ENCODE results near the gene ZBTB37.

The ZBTB37 gene

DNA sequence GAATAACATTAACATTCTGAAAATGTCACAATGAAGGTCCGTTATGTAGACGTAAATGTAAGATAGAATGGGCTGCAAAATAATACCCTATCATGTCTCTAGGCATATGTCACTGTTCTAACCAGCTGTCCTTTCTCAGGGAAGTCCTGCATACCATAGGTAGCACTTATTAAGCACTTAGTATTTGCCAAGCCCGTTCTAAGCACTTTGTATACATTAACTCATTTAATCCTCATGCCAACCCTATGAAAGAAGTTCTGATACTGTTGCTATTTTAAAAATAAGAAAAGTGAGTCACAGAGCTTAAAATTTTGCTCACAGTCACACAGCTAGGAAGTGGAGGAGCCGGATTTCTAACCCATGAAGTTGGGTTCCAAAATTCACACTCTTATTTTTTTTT, 16.1 kb upstream of the ZBTB37 start:
- H3K79me2 ChIP-seq (ENCODE audit: low read length), result no peaks in the 10 kb centered on the region
- no peak for TF ChIP-seq EZH2phosphoT487 (IDR thresholded peaks at IDR 0.05; ENCODE audit: low read depth)
- TF ChIP-seq, protein P1, sequence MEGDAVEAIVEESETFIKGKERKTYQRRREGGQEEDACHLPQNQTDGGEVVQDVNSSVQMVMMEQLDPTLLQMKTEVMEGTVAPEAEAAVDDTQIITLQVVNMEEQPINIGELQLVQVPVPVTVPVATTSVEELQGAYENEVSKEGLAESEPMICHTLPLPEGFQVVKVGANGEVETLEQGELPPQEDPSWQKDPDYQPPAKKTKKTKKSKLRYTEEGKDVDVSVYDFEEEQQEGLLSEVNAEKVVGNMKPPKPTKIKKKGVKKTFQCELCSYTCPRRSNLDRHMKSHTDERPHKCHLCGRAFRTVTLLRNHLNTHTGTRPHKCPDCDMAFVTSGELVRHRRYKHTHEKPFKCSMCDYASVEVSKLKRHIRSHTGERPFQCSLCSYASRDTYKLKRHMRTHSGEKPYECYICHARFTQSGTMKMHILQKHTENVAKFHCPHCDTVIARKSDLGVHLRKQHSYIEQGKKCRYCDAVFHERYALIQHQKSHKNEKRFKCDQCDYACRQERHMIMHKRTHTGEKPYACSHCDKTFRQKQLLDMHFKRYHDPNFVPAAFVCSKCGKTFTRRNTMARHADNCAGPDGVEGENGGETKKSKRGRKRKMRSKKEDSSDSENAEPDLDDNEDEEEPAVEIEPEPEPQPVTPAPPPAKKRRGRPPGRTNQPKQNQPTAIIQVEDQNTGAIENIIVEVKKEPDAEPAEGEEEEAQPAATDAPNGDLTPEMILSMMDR (IDR thresholded peaks at IDR 0.05; ENCODE audit: low read depth, low read length), result no peak
- H3K9ac ChIP-seq (ENCODE audit: low read length), result no peak overlapping the region
- H3K4me1 ChIP-seq (ENCODE audit: low read length), result no peaks in the 10 kb centered on the region
- H3K27ac ChIP-seq (ENCODE audit: low read length), result no peak overlapping the region
- peaks cover 42% of the 10 kb centered on the region for H3K36me3 ChIP-seq (replicated peaks; ENCODE audit: low read depth, low read length)
- H3K4me2 ChIP-seq (ENCODE audit: low read length), result no peak overlapping the region
- H3K9me3 ChIP-seq (ENCODE audit: insufficient read depth, low read length), result no peaks in the 10 kb centered on the region
- H3K27me3 ChIP-seq (ENCODE audit: low read depth, low read length), result no peaks in the 10 kb centered on the region
- no peaks in the 10 kb centered on the region for H4K20me1 ChIP-seq (ENCODE audit: insufficient read depth, low read length)
- H2AFZ ChIP-seq (ENCODE audit: low read depth, low read length), result no peak overlapping the region
- H3K4me3 ChIP-seq (ENCODE audit: low read length), result no peak overlapping the region

DNA sequence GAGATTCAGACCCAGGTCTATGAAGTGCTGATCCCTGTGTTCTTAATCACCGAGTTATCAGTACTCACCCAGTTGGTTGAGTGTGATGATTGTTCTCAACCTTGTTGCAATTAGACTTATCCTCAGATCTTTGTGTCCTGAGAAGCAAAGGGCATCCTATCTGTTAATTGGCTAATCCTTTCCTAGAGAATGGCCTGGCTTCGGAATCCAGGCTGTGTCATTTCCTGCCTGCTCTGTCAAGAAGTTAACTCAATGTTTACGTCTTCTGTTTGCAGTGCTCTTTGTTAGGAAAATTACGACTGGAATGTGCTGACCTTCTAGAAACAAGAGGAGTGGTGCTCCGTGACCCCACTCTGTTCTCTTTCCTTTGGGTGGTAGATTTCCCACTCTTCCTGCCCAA, 15.1 kb upstream of the ZBTB37 start:
- Histone ChIP-seq H3K4me2 (ENCODE audit: low read length) (no peak overlapping the region), H3K27ac (ENCODE audit: low read length) (no peak overlapping the region), H3K4me1 (ENCODE audit: low read length) (no peaks in the 10 kb centered on the region), H3K36me3 (replicated peaks; ENCODE audit: low read depth, low read length) (peaks cover 50% of the 10 kb centered on the region), H3K79me2 (ENCODE audit: low read length) (no peaks in the 10 kb centered on the region), H3K4me3 (ENCODE audit: low read length) (no peak overlapping the region), H2AFZ (ENCODE audit: low read depth, low read length) (no peak overlapping the region), H4K20me1 (ENCODE audit: insufficient read depth, low read length) (no peaks in the 10 kb centered on the region), H3K27me3 (ENCODE audit: low read depth, low read length) (no peaks in the 10 kb centered on the region), H3K9ac (ENCODE audit: low read length) (no peak overlapping the region), H3K9me3 (ENCODE audit: insufficient read depth, low read length) (no peaks in the 10 kb centered on the region)
- TF ChIP-seq, protein P1 (IDR thresholded peaks at IDR 0.05; ENCODE audit: low read depth, low read length), result no peak
- no peak for TF ChIP-seq EZH2phosphoT487 (IDR thresholded peaks at IDR 0.05; ENCODE audit: low read depth)

DNA sequence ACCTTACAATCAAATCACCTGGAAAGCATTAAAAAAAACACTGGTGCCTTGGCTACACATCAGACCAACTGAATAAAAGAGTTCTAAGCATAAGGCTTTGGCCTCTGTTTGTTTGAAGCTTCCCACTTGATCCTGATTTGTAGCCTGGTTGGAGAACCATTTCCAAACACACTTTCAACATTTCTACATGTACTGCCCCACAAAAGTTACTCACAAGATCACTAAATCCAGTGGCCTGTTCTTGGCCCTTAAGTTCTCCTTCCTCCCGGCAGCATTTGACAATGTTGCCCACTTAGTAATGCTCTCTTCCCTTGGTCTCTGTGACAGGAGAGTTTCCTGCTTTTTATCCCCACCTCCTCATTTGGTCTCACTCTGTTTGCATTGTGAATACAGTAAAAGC, 12.2 kb upstream of the ZBTB37 start:
- Histone ChIP-seq H2AFZ (ENCODE audit: low read depth, low read length) (no peak overlapping the region), H3K4me1 (ENCODE audit: low read length) (no peaks in the 10 kb centered on the region), H4K20me1 (ENCODE audit: insufficient read depth, low read length) (no peaks in the 10 kb centered on the region), H3K9me3 (ENCODE audit: insufficient read depth, low read length) (no peaks in the 10 kb centered on the region), H3K4me2 (ENCODE audit: low read length) (no peak overlapping the region), H3K27me3 (ENCODE audit: low read depth, low read length) (no peaks in the 10 kb centered on the region), H3K4me3 (ENCODE audit: low read length) (no peak overlapping the region), H3K79me2 (ENCODE audit: low read length) (no peaks in the 10 kb centered on the region), H3K27ac (ENCODE audit: low read length) (no peak overlapping the region), H3K9ac (ENCODE audit: low read length) (no peak overlapping the region), H3K36me3 (replicated peaks; ENCODE audit: low read depth, low read length) (peaks cover 57% of the 10 kb centered on the region)
- TF ChIP-seq, protein P1 (IDR thresholded peaks at IDR 0.05; ENCODE audit: low read depth, low read length), result no peak
- TF ChIP-seq EZH2phosphoT487 (IDR thresholded peaks at IDR 0.05; ENCODE audit: low read depth), result no peak

DNA sequence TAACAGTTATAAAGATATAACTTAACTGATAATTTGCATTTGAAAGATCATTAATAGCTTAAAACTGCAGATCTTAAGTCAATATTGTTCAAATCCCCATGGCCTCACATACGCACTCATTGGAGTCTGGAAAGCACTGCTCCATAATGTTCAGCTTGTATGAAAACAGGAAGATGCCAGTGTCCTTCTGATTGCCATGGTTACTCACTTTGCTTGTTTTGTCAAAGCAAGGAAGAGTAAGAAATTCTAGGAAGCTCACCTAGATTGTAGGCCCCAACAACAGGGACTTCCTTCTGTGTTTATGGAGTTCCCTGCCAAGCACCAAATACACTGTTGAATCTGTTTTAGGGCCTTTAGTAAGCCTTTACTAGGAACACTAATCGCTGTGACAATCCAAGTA, 11.3 kb upstream of the ZBTB37 start:
- no peak overlapping the region for H3K4me2 ChIP-seq (ENCODE audit: low read length)
- no peaks in the 10 kb centered on the region for H3K27me3 ChIP-seq (ENCODE audit: low read depth, low read length)
- H4K20me1 ChIP-seq (ENCODE audit: insufficient read depth, low read length), result no peaks in the 10 kb centered on the region
- no peak overlapping the region for H3K9ac ChIP-seq (ENCODE audit: low read length)
- TF ChIP-seq EZH2phosphoT487 (IDR thresholded peaks at IDR 0.05; ENCODE audit: low read depth), result no peak
- TF ChIP-seq, protein P1 (IDR thresholded peaks at IDR 0.05; ENCODE audit: low read depth, low read length), result no peak
- H3K79me2 ChIP-seq (ENCODE audit: low read length), result no peaks in the 10 kb centered on the region
- no peaks in the 10 kb centered on the region for H3K9me3 ChIP-seq (ENCODE audit: insufficient read depth, low read length)
- no peak overlapping the region for H3K4me3 ChIP-seq (ENCODE audit: low read length)
- H2AFZ ChIP-seq (ENCODE audit: low read depth, low read length), result no peak overlapping the region
- H3K27ac ChIP-seq (ENCODE audit: low read length), result no peak overlapping the region
- no peaks in the 10 kb centered on the region for H3K4me1 ChIP-seq (ENCODE audit: low read length)
- H3K36me3 ChIP-seq (replicated peaks; ENCODE audit: low read depth, low read length), result peaks cover 50% of the 10 kb centered on the region
